Ishikawa (cell line): ENCODE results near the gene GRIA3.

Experiments
- EP300 ChIP-seq: IDR thresholded peaks from 2 replicates; pipeline ENCODE4 v1.6.1; 2012; ENCODE audit warnings: borderline replicate concordance
- TAF1 ChIP-seq: IDR thresholded peaks from 2 replicates; pipeline ENCODE4 v1.6.1; 2012; ENCODE audit warnings: low read depth, mild to moderate bottlenecking
- TEAD4 ChIP-seq: IDR thresholded peaks from 2 replicates; pipeline ENCODE4 v1.6.1; 2012
- TF ChIP-seq, protein P1 (sequence below): IDR thresholded peaks from 2 replicates; pipeline ENCODE4 v1.6.1; 2012; ENCODE audit warnings: low read depth, mild to moderate bottlenecking

DNA sequence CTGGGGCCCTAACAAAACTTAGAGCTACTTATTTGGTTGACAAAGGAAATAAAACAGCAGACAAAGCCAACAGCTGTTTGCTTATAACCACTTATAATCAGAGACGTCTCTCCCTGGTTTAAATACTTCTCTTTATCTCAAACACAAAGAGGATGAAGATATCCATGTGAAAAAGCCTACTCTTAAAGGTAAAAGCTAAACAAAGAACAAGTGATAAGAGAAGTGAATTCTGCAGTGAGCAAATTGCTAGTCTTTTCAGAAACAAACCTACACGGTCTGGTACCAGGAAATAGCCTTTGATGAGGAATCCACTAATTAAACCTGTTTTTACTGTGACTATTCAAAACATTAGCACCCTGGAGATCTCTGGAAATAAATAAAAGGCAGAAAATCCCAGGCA, 46.7 kb downstream of the GRIA3 start:
- TF ChIP-seq, protein P1, sequence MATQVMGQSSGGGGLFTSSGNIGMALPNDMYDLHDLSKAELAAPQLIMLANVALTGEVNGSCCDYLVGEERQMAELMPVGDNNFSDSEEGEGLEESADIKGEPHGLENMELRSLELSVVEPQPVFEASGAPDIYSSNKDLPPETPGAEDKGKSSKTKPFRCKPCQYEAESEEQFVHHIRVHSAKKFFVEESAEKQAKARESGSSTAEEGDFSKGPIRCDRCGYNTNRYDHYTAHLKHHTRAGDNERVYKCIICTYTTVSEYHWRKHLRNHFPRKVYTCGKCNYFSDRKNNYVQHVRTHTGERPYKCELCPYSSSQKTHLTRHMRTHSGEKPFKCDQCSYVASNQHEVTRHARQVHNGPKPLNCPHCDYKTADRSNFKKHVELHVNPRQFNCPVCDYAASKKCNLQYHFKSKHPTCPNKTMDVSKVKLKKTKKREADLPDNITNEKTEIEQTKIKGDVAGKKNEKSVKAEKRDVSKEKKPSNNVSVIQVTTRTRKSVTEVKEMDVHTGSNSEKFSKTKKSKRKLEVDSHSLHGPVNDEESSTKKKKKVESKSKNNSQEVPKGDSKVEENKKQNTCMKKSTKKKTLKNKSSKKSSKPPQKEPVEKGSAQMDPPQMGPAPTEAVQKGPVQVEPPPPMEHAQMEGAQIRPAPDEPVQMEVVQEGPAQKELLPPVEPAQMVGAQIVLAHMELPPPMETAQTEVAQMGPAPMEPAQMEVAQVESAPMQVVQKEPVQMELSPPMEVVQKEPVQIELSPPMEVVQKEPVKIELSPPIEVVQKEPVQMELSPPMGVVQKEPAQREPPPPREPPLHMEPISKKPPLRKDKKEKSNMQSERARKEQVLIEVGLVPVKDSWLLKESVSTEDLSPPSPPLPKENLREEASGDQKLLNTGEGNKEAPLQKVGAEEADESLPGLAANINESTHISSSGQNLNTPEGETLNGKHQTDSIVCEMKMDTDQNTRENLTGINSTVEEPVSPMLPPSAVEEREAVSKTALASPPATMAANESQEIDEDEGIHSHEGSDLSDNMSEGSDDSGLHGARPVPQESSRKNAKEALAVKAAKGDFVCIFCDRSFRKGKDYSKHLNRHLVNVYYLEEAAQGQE: no peak
- TF ChIP-seq EP300 (no peak), TAF1 (no peak), TEAD4 (no peak)
